Stimulated activated CD8-positive, alpha-beta memory T cell treated with anti-CD3 and anti-CD28 coated beads, Interleukin-15, amount 100 ng/mL, for 4 hours (primary cell): Measurements from ENCODE around the gene LRP10.

Experiments
- DNase-seq, 2 donors: peaks; one replicate each; pipeline ENCODE4 v3.0.0-alpha.2; 2020; ENCODE audit warnings: low read depth in 2 of 2

The LRP10 gene

DNA sequence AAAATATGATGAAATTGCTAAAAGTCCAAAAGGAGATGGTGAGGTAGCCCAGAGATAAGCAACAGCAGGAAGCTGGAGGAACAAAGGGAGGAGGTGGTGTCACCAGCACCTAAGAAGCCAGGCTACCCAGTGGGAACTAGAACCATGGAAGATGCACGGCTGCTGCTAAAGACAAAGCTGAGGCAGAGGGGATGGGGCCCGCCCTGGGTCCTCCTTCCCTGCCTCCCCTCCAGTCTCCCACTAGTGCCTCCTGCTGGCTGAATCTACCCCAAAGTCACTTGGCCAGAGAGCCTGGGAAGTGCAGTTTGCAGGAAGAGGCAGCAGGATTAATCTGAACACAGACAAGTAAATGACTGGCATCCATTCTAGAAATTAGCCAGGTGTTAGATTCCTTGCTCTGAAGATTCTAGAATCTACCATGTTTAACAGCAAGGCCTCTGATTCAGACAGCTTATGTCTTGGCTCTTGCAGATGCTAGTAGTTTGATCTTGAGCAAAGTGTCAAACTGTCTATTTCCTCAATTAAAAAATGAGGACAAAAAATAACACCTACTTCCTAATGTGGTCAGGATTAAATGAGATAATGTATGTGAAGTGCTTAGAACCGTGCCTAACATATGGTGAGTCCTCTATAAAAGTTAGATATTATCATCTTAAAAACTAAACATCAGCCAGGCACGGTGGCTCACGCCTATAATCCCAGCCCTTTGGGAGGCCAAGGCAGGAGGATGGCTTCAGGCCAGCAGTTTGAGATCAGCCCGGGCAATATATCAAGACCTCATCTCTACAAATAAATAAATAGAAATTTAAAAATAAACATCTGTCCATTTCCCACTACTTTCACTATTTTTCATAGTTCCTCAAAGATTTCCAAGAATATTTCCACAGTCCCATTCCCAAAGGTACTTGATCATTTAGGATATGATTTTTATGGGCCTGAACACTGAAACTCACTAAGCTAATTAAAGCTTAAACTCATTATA, 5.8 kb upstream of the LRP10 start:
- no peak for DNase-seq

DNA sequence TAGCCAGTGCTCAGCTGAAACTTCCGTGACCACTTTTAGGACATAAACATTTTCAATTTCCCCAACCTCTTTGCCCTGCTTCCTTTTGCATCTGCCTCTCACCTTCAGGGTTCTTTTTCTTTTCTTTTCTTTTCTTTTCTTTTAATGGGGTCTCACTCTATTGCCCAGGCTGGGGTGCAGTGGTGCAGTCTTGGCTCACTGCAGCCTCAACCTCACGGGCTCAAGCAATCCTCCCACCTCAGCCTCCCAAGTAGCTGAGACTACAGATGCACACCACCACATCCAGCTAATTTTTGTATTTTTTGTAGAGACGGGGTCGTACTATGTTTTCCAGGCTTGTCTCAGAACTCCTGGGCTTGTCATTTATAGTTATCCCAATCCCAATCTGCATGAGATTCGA, 4.7 kb upstream of the LRP10 start:
- no peak for DNase-seq

DNA sequence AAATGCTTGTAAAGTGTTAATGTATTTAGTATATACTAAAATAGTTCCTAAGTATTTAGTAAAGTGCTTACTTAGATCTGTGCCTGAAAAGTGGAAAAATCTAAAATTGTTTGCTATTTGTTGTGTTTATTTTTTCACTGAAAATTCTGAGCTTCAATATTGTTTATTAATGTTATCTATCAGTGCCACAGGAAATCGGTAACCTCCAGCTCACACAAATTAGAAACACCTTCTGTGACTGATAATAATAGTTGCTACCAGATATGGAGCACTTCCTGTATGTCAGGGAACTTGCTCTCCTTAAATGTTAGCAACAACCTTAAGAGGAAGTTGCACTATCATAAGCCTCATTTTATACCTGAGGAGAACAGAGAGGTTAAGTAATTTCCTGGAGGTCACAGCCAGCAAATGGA, 723 bp upstream of the LRP10 start:
- no peak for DNase-seq

DNA sequence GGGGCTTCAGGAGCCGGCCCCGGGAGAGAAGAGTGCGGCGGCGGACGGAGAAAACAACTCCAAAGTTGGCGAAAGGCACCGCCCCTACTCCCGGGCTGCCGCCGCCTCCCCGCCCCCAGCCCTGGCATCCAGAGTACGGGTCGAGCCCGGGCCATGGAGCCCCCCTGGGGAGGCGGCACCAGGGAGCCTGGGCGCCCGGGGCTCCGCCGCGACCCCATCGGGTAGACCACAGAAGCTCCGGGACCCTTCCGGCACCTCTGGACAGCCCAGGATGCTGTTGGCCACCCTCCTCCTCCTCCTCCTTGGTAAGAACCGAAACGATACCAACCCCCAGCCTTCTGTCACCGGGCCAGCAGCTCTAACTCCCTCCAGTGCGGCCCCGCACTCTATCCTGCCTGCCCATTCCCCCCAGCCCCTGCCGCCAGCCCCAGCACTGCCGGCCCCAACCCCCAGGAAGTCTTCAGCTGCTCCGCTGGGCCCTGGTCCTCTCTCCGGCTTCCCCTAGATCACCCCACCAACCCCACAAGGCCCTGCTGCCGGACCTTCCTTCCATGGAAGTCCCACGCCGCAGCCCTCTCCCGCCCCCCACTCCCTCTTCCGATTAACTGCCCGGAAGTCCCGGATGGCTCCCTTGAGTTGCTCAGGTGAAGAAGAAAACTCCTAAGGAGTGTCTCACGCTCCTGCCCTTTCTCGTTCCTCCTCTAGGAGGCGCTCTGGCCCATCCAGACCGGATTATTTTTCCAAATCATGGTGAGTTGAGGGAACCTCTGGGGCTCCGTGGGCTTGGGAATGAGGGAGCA, 693 bp downstream of the LRP10 start:
- DNase-seq: peak; percentile 43 to 47

DNA sequence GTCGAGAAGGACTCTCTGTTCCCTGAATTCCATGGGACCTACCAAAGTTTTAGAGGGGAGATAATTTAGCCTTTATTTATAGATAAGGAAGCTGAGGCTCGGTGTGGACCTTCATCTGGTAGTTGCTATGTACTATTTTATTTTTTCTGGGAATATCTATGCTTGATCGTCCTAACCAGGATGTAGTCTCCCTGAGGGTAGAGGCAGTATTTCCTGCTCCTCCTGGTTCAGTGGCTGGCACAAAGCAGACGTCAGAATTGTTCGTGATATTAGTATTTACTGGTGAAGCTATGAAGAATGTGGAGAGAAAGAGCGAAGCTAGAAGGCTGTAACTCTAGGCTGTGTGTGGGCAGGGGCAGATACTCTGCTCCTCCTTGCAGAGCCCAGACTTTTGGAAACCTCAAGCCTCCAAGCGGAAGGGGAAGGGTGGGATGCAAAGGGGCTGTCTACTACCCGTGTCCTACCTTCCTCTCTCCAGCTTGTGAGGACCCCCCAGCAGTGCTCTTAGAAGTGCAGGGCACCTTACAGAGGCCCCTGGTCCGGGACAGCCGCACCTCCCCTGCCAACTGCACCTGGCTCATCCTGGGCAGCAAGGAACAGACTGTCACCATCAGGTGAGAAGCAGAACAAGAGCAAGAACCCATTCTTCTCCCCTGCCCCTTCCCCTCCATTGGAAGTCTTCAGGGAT, 1.4 kb downstream of the LRP10 start:
- no peak for DNase-seq

DNA sequence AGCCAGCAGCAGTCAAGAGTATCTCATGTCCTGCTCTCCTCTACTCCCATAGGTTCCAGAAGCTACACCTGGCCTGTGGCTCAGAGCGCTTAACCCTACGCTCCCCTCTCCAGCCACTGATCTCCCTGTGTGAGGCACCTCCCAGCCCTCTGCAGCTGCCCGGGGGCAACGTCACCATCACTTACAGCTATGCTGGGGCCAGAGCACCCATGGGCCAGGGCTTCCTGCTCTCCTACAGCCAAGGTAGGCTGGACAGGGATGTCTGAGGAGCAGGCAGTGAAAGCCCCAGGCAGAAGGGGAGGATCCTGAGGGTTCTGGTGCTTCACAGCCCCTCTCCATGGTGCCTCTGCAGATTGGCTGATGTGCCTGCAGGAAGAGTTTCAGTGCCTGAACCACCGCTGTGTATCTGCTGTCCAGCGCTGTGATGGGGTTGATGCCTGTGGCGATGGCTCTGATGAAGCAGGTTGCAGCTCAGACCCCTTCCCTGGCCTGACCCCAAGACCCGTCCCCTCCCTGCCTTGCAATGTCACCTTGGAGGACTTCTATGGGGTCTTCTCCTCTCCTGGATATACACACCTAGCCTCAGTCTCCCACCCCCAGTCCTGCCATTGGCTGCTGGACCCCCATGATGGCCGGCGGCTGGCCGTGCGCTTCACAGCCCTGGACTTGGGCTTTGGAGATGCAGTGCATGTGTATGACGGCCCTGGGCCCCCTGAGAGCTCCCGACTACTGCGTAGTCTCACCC, 3.6 kb downstream of the LRP10 start:
- no peak for DNase-seq

DNA sequence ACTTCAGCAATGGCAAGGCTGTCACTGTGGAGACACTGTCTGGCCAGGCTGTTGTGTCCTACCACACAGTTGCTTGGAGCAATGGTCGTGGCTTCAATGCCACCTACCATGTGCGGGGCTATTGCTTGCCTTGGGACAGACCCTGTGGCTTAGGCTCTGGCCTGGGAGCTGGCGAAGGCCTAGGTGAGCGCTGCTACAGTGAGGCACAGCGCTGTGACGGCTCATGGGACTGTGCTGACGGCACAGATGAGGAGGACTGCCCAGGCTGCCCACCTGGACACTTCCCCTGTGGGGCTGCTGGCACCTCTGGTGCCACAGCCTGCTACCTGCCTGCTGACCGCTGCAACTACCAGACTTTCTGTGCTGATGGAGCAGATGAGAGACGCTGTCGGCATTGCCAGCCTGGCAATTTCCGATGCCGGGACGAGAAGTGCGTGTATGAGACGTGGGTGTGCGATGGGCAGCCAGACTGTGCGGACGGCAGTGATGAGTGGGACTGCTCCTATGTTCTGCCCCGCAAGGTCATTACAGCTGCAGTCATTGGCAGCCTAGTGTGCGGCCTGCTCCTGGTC, 4.3 kb downstream of the LRP10 start:
- no peak for DNase-seq

DNA sequence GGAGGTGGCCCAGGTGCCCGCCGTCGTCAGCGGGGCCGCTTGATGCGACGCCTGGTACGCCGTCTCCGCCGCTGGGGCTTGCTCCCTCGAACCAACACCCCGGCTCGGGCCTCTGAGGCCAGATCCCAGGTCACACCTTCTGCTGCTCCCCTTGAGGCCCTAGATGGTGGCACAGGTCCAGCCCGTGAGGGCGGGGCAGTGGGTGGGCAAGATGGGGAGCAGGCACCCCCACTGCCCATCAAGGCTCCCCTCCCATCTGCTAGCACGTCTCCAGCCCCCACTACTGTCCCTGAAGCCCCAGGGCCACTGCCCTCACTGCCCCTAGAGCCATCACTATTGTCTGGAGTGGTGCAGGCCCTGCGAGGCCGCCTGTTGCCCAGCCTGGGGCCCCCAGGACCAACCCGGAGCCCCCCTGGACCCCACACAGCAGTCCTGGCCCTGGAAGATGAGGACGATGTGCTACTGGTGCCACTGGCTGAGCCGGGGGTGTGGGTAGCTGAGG, 5.5 kb downstream of the LRP10 start:
- no peak for DNase-seq

DNA sequence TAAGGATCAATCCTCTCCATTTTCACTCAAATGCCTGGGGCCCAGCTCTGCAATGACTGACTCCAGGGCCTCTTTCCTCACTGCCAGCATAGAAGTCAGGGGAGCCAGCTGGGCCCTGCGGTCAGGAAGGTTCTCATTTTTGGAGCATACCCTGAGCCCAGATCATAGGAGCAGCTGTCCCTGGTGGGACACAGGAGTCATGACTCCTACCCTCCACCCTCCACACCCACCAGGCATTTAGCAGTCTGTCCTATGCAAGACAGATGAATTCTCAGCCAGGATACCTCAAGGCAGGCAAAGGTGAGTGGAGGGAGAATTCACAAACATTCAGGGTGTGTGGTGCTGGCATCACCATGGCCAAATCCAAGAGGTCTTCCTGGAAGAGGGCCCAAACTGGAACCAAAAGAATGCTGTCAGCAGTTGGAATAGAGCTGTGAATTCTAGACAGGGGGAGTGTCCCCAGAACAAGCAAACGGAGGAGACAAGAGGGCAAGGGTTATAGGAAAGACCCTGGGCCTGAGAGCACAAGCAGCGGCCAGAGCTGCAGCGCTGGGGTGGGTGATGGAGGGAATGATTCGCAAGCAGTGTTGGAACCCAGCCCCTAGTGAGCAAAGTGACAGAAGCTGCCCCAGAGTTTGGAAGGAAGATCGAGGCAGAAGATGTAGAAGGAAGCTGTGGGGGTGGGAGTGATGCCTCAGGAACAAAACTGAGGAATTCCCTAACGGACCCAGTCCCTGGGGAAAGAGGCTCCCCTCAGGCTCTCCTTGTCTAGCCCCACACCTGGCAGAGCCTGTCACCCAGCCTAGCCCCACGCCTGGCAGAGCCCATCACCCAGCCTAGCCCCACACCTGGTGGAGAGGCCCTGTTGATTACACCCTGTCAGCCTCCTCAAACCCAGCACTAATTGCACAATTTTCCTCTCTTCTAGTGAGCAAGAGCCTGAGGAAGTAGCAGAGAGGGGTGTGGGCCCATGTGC, 7.0 kb downstream of the LRP10 start:
- no peak for DNase-seq

DNA sequence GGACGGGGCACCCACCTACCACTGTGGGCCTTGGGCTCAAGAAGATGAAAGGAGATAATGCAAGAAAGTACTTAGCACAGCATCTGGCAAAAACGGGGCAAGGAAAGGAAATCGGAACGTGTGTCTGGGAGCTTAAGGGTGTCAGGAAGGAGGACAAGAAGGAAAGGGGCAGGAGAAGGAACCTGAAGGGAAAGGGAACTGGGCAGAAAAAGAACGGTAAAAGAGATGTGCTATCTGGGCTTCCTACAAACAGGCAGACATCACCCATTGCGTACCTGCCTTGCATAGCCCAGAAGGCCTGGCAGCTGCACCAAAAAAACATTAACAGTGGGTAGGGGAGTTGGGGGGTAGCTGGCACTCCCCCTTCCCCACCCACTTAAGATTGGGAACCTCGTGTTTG, 10.5 kb downstream of the LRP10 start:
- DNase-seq: no peak

DNA sequence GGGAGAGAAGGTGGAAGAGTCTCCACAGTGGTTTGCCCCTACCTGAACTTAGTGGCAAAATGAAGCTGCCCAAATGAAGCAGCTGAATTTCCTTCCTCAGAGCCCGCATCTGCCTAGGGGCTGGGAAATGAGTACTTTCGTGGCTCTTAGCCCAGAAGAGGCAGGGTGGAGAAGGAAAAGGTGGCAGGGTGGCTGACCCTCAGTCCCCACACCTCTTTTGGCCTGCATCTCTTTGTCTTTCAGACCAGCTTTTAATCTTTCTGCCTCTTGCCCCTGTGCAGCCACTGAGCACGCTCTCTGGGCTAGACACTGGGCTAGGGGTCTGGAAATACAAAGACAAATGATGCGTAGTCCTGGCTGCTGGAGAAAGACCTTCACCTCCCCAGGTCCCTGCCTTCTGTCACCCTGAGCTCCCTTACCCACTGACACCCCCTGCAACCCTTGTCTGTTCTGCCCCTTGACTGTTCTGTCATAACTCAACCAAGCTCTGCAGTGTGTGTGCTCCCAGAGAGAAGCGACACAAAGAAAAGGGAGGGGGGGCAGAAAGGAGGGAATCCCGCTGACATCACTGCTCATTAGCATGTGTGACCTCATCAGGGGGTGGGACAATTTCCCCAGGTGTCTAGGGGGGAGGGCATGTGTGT, 11.1 kb downstream of the LRP10 start:
- peak in 1 of 2 donors; percentile 16 for DNase-seq

DNA sequence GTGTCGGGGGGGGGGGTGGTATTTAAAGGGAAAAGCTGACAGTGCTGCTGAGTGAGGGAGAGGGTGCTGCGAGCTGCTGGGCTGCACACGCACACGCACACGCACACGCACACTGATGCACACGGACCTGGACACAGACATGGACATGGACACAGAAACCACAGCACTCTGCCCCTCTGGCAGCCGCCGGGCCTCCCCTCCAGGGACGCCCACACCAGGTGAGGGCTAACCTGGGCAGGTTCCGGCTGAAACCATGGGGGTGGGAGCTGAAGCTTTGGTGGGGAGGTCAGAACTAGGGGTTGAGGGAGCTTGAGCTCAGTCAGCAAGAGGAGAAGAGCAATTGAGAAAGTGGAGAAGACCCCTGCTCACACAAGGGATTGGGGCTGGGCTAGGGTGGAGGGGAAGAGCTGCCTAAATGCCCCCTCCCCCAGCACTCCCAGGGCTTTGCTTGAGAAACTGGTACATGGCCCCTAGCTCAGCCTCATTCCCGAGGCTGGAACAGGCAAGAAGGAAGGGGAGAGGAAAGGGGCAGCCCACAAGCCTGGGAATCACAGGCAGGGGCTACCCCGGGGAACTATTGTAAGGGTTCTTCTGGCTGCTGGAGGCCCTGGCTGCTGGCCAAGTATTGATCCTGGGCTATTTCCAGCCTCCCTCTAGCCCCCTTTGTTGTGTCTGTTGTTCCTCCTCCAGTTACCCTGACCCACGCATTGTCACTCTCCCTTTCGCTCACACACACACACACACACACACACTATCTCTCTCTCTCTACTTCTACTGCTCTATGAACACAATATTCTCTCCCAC, 11.8 kb downstream of the LRP10 start, which contains the start of gene REM2:
REM2 (plus strand) TSS at position 50 of the 804 bp plus-strand sequence; CDS start at position 116, 66 bp downstream.
- DNase-seq: no peak

DNA sequence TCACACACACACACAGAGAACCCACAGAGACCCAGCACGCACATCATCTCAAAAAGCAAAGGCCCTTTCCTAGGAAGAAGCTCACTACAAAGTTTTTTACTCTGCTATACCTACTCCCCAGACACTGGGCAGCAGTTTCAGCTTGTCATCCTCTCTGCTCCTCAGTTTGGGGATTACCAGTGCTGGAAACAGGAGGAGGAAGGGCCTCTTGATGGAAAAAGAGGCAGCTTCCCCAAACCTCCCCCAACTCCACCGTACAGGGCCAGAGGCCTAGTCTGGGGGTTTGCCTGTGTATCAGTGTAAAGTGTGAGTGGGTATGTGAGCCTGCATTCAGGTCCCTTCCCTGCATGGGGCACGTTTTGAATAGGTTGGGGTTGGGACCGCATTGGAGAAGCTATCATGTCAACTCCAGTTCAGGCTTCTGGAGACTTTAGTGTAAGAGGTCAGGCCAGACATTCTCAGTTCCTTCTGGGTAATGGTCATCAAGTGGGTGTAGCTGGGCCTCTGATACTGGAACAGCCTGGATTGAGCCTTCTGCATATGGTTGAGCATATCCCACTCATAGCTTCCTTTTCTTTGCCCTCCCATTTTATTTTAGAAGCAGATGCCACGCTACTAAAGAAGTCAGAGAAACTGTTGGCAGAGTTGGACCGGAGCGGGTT, 12.7 kb downstream of the LRP10 start:
- DNase-seq: no peak

DNA sequence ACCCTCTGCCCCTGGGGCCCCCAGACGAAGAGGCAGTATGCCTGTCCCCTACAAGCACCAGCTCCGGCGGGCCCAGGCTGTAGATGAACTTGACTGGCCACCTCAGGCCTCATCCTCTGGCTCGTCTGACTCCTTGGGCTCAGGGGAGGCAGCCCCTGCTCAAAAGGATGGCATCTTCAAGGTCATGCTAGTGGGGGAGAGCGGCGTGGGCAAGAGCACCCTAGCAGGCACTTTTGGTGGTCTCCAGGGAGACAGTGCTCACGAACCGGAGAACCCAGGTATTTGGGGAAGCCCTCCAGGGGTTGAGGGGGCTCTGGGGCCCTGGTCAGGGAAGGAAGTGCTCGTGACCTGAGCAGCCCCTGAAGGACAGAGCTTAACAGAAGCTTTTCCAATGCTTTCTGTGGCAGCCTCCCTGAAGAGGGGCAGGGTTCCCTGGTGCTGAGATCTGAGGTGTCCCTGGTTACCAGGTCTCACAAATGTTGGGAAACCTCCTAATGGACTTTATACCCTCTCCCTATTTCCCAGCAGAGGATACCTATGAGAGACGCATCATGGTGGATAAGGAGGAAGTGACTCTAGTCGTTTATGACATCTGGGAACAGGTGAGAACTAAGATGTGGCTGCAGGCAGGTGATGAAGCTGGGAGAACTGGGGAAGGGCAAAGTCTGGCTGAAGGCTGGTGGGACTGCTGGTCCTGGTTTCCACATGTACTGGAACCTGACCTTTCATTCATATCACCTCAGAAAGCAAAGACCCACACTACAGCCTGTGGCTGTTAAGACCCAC, 13.4 kb downstream of the LRP10 start:
- no peak for DNase-seq

DNA sequence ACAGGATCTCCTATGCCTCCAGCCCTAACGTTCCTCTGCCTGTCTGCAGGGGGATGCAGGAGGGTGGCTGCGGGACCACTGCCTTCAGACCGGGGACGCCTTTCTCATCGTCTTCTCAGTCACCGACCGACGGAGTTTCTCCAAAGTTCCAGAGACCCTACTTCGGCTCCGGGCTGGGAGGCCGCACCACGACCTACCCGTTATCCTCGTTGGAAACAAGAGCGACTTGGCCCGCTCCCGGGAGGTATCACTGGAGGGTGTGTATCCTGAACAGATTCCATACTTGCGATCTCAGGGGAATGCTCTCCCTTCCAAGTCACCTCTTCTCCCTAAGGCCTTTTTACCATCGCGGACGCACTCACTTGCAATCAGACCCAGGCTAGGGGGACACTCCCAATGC, 14.4 kb downstream of the LRP10 start:
- DNase-seq: no peak

DNA sequence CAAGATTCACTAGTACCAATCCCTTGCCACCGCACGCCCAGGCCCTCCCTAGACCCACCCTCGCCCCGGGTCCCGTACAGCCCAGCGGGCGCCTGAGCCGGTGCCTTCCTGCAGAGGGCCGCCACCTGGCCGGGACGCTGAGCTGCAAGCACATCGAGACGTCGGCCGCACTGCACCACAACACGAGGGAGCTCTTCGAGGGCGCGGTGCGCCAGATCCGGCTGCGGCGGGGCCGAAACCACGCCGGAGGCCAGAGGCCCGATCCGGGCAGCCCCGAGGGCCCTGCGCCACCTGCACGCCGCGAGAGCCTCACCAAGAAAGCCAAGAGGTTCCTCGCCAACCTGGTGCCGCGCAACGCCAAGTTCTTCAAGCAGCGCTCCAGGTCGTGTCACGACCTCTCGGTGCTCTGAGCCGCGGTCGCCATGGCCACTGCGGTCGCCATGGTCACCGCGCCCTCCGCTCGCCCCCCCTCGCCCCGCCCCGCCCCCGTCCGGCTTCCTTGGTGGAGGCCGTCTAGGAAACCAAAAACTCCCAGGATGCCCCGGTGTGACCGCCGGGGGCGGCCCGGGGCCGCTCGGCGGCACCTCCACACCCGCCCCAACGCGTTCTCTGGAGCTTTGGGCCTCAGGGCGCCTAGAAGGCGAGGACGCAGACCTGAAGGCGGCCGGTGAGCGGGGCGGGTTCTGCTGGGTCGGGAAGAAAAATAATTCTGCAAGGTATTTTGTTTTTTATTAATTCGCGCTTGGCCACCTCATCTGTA, 15.1 kb downstream of the LRP10 start:
- DNase-seq: peak; percentile 38 to 62
